Effector memory CD4-positive, alpha-beta T cell (primary cell): ENCODE measurements around the gene PMPCB.

Experiments used
- DNase-seq, 3 donors: peaks; one replicate each; pipeline ENCODE4 v3.0.0-alpha.2; 2020
- H3K27ac ChIP-seq: 2 replicates; pipeline ENCODE4 v1.7.0; 2013; ENCODE audit warnings: mild to moderate bottlenecking, low read length, moderate library complexity; ENCODE audit not compliant: insufficient read depth, poor library complexity, severe bottlenecking
- H3K27me3 ChIP-seq: replicated peaks from 2 replicates; pipeline ENCODE4 v1.7.0; 2013; ENCODE audit warnings: mild to moderate bottlenecking, low read length; ENCODE audit not compliant: insufficient read depth, control insufficient read depth, poor library complexity, severe bottlenecking
- H3K36me3 ChIP-seq: 2 replicates; pipeline ENCODE4 v1.7.0; 2013; ENCODE audit warnings: mild to moderate bottlenecking, low read length, moderate library complexity; ENCODE audit not compliant: control insufficient read depth, insufficient read depth
- H3K4me1 ChIP-seq: 2 replicates; pipeline ENCODE4 v1.7.0; 2013; ENCODE audit warnings: low read length, mild to moderate bottlenecking; ENCODE audit not compliant: control insufficient read depth, insufficient read depth, poor library complexity, severe bottlenecking
- H3K4me3 ChIP-seq: 2 replicates; pipeline ENCODE4 v1.7.0; 2013; ENCODE audit warnings: low read length, low read depth, mild to moderate bottlenecking; ENCODE audit not compliant: insufficient read depth, poor library complexity, severe bottlenecking
- H3K9me3 ChIP-seq: 2 replicates; pipeline ENCODE4 v1.7.0; 2013; ENCODE audit warnings: mild to moderate bottlenecking, low read length, moderate library complexity; ENCODE audit not compliant: control insufficient read depth

The PMPCB gene

GRCh38 chr7:103347507-103348267 lies 50.5 kb downstream of the PMPCB start, which contains the start of gene PSMC2:
TSS of gene PSMC2 (plus strand) at chr7:103347643. CDS start at chr7:103347712, 69 bp downstream.
- H3K9me3 ChIP-seq = no peaks in the 10 kb centered on the region
- no peaks in the 10 kb centered on the region for H3K27me3 ChIP-seq
- peaks cover 23% of the 10 kb centered on the region for H3K4me1 ChIP-seq
- H3K4me3 ChIP-seq = peak within 1 kb of the TSS; percentile 80
- peak within 1 kb of the TSS; percentile 78 for H3K27ac ChIP-seq
- peak; percentile 69 to 78 (median 75) for DNase-seq
- no peaks in the 10 kb centered on the region for H3K36me3 ChIP-seq

GRCh38 chr7:103348452-103348851 lies 51.2 kb downstream of the PMPCB start:
- peaks cover 17% of the 10 kb centered on the region for H3K4me1 ChIP-seq
- peak overlapping the region; percentile 78 for H3K27ac ChIP-seq

GRCh38 chr7:103348959-103349358 lies 51.7 kb downstream of the PMPCB start:
- no peak overlapping the region for H3K27ac ChIP-seq
- H3K4me3 ChIP-seq = peak overlapping the region; percentile 80
- no peaks in the 10 kb centered on the region for H3K9me3 ChIP-seq
- no peaks in the 10 kb centered on the region for H3K27me3 ChIP-seq
- no peaks in the 10 kb centered on the region for H3K36me3 ChIP-seq
- H3K4me1 ChIP-seq = peaks cover 14% of the 10 kb centered on the region
- DNase-seq = no peak

More at GRCh38 chr7:103348452-103348851, 51.2 kb downstream of the PMPCB start:
- Histone ChIP-seq H3K36me3 (no peaks in the 10 kb centered on the region), H3K27me3 (no peaks in the 10 kb centered on the region), H3K4me3 (peak overlapping the region; percentile 80), H3K9me3 (no peaks in the 10 kb centered on the region)
- no peak for DNase-seq

GRCh38 chr7:103349805-103350204 lies 52.6 kb downstream of the PMPCB start:
- Histone ChIP-seq H3K27ac (no peak overlapping the region), H3K4me3 (peak overlapping the region; percentile 80), H3K36me3 (peaks cover 2% of the 10 kb centered on the region), H3K27me3 (no peaks in the 10 kb centered on the region), H3K4me1 (peaks cover 14% of the 10 kb centered on the region), H3K9me3 (no peaks in the 10 kb centered on the region)
- DNase-seq = no peak
